GM21717 (cell line): ENCODE measurements around the gene LENEP.
"Not testable (repeated sequence)": the region's sequence is repeated elsewhere in the genome, so short reads cannot be mapped to it uniquely, and the experiment has no call there.

ENCODE experiments used
- ATAC-seq: cut with Tn5 transposase; IDR thresholded peaks from one replicate; pipeline ENCODE4 v1.9.1; 2021; ENCODE audit warnings: mild to moderate bottlenecking, moderate library complexity; ENCODE audit not compliant: unreplicated experiment

LENEP gene

DNA sequence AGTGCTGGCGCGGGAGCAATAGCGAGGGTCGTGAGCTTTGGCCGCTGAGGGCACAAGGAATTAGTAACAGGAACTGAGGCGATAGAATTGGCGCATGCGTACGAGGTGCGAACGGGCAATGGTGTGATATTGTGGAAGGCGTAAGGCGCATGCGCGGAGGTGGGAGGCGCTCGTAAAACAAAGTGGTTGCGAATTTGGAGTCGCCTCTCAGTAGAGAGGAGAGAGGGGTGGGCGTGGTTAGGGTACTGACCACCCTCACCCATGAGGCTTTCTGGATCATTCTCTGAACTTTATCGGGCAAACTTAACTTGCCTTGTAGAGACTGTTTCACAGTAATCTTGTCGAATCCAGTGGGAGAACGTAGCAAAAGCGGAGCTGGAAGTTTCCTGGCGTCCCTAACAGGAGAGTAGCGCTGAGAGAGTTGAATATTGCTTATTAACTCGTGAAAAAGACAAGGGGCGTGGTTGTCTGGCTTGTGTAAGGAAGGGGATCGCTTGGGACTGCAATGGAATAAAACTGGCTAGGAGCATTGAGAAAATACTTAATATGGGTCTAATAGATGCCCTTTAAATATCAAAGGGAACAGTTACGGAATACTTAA, 18.5 kb upstream of the LENEP start:
- peak; percentile 43 for ATAC-seq

DNA sequence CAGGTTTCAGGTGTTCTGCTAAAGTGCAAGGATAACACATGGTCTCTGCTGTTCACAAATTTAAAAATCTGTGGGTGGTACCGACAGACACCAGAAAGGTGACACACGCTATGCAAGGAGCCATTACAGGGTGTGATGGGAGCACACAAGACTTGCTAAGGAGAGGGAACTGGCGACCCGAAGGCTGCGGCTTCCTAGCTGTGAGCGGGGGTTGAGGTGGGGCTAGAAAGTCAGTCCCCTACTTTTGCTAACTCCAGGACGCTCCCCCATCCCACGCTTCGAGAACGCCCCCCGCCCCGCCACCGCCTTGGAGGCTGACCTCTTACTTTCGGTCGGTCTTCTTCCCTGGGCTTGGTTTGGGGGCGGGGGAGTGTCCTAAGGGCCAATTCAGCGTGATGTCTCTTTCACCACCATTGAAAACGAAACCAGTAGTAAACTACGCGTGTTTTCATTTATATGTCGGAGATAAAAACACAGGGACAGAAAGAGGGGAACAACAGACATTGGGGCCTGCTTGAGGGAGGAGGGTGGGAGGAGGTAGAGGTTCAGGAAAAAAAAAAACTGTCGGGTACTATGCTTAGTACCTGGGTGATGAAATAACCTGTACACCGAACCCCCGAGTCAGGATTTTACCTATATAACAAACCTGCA, 17.9 kb upstream of the LENEP start:
- ATAC-seq: no peak

DNA sequence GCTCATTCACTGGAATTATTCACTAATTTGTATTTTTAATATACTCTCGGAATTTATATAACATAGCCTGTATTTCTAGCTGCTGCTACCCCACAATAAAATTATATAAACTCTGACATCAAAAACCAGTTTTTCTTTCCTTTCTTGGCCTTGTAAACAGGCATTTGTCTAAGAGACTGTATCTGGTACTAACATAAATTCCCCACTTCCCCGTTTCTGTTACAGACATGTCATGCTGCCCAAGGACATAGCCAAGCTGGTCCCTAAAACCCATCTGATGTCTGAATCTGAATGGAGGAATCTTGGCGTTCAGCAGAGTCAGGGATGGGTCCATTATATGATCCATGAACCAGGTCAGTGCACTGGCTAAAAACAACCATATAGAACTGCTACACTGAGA, 15.6 kb upstream of the LENEP start:
- not testable (repeated sequence) for ATAC-seq

DNA sequence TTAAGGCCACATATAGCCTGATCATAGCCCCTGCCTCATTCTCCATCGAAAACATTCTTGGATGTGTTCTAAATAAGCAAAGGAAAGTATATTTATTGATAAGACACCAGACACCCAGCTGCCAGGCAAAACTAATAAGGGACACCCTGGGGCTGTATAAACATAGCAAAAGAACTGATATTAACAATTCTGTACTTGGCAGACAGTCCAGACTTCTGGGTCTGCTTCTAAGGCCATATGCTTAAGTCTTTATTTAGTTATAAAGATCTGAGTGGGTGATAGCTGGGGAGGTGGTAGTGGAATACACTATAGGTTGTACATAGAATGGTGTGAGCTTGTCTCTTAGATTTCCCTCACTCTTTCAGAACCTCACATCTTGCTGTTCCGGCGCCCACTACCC, 15.0 kb upstream of the LENEP start:
- ATAC-seq: no peak

DNA sequence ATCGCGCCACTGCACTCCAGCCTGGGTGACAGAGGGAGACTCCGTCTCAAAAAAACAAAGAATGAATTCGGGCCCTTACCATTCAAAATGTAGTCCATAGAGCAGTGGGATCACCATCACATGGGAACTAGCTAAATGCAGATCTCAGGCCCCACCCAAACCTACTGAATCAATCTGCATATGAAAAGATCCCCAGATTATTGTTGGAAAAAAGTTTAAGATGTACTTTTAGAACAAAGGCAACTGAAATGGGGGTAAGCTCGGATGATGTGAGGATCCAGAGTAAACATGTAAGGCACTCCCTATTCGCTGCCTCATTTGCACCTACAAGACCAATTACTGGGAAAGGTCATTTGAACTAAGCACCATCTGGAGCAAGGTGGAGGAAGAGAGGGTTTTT, 11.0 kb upstream of the LENEP start:
- no peak for ATAC-seq

DNA sequence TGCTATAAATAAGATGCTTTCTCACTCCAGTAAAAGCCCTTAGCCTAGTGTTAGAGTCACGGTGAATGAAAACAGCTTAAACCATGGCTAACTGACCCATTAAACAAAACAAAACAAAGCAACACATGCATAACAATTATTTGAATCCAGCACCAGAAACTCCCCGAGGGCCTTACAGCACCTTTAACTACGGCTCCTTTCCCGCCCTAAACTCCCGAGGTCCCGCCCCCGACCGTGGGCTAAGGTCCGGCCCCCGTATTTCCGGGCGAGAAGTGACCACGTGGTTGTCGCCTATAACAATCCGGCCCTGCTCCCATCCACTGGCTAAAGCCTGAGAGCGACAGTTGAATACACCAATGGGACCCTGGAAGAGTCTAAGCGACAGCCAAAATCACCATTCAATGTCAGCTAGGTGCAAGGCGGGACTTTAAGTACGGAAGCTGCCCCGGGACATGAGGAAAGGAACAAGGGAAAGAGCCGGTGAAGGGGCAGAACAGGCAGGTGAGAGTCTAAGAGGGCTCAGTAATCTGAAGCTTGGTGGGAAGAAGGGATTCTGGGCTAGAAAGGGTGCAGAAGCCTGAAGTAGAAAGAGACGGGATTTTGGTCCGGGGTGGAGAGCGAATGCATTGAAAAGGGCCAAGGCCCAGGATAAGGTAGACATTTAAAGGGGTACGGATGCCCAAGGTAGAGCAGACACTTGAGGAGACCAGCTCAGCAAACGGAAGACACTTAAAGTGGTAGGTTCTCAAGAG, 10.3 kb upstream of the LENEP start, which contains the start of gene FLAD1:
Gene FLAD1, plus strand, starts transcription at position 448 of the 752 bp plus-strand sequence. CDS start 351 bp downstream, outside the sequence.
- ATAC-seq: peak; percentile 90

DNA sequence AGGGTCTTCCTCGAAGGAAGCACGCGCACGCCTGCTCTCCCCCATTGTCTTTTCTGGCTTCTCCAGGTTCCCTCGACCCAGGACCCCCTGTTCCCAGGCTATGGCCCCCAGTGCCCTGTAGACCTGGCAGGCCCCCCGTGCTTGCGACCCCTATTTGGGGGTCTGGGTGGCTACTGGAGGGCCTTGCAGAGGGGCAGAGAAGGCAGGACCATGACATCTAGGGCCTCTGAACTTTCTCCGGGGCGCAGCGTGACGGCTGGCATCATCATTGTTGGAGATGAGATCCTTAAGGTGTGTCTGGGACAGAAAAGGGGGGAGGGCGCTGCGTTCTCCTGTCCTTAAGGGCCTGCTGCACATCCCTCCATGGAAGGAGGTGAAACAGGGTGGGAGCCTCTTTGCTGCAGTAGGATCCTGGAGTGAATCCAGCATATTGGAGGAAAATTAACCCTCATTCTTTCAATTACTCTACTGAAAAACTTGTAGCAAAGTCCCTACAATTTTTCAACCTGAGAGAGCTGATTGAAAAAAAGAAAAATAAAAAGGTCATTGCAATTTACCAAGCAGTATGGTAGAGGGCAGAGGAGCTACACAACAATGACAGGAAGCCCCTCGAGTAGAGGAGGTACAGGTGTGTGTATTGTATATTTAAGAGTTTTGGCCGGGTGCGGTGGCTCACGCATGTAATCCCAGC, 9.5 kb upstream of the LENEP start:
- ATAC-seq: no peak

DNA sequence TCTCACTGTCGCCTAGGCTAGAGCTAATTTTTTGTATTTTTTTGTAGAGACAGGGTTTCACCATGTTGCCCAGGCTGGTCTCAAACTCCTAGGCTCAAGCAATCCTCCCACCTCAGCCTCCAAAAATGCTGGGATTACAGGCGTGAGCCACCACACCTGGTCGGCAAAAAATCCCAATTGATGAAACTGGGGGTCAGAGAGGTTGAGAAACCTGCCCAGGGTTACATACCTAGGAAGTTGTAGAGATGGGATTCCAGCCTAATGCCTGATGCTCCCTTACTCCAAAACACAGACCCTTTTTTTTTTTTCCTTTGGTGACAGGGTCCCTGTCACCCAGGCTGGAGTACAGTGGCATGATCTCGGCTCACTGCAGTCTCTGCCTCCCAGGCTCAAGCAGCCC, 6.7 kb upstream of the LENEP start:
- ATAC-seq: not testable (repeated sequence)

DNA sequence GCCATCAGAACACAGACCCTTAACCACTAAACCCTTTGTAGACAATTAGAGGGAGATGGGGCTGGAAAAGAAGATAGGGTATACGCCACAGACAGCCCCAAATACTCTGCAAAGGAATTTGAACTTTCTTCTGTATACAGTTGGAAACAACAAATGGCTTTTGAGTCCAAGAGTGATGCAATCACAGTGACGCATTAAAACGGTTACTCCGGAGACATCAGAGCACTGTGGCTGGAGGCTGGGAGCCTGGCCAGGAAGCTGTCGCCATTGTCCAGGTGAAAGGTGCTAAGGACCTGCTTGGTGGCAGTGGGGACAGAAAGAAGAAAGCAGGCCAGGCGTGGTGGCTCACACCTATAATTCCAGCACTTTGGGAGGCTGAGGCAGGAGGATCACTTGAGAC, 6.1 kb upstream of the LENEP start:
- no peak for ATAC-seq

DNA sequence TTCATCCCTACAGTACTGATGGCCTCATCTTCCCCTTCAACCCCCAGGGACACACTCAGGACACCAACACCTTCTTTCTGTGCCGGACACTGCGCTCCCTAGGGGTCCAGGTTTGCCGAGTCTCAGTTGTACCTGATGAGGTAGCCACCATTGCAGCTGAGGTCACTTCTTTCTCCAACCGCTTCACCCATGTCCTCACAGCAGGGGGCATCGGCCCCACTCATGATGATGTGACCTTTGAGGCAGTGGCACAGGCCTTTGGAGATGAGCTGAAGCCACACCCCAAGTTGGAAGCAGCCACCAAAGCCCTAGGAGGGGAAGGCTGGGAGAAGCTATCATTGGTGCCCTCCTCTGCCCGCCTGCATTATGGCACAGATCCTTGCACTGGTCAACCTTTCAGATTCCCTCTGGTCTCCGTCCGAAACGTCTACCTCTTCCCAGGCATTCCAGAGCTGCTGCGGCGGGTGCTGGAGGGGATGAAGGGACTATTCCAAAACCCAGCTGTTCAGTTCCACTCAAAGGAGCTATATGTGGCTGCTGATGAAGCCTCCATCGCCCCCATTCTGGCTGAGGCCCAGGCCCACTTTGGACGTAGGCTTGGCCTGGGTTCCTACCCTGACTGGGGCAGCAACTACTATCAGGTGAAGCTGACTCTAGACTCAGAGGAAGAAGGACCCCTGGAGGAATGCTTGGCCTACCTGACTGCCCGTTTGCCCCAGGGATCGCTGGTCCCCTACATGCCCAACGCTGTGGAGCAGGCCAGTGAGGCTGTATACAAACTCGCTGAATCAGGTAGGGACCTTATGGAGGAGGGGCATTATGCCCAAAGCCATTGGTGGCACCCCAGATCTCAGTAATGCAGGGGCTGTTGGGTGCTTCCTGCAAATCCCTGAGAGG, 5.1 kb upstream of the LENEP start:
- ATAC-seq: no peak

DNA sequence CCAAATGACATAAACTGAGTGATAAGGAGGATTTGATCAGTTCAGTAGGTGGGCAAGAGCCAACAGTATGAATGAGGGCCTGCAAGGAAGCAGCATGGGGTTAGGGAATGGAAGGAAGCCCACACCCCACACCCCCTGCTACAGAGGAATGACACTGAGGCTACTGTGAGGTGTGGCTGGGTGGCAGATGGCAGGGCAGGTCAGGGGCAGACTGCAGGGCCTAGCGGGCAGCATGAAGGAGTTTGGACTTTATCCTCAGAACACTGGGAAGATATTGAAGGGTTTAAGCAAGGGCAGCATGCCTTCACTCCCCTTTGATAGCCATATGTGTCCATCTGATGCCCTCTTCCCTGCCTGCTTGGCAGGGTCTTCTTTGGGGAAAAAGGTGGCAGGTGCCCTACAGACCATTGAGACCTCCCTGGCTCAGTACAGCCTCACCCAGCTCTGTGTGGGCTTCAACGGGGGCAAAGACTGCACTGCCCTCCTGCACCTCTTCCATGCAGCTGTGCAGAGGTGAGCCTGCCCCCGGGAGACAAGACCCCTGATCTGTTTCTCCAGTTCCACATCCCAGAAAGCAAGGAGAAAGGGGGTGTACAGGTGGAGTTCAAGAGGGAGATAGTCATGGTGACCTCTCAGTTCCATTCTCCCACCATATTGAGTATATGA, 4.1 kb upstream of the LENEP start:
- ATAC-seq: no peak

DNA sequence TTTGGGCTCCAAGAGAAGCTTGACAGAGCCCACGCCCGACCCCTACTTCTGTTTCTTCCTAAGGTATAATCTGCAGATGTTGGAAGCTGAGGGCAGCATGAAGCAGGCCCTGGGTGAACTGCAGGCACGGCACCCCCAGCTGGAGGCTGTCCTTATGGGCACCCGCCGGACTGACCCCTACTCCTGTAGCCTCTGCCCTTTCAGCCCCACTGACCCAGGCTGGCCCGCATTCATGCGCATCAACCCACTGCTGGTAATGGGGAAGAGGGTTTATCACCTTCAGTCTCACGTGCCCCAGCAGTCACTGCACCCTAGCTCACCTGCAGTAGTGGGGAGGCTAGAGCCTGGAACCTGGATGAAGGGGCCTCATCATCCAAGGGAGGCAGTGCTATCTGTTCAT, 3.1 kb upstream of the LENEP start:
- ATAC-seq: no peak

DNA sequence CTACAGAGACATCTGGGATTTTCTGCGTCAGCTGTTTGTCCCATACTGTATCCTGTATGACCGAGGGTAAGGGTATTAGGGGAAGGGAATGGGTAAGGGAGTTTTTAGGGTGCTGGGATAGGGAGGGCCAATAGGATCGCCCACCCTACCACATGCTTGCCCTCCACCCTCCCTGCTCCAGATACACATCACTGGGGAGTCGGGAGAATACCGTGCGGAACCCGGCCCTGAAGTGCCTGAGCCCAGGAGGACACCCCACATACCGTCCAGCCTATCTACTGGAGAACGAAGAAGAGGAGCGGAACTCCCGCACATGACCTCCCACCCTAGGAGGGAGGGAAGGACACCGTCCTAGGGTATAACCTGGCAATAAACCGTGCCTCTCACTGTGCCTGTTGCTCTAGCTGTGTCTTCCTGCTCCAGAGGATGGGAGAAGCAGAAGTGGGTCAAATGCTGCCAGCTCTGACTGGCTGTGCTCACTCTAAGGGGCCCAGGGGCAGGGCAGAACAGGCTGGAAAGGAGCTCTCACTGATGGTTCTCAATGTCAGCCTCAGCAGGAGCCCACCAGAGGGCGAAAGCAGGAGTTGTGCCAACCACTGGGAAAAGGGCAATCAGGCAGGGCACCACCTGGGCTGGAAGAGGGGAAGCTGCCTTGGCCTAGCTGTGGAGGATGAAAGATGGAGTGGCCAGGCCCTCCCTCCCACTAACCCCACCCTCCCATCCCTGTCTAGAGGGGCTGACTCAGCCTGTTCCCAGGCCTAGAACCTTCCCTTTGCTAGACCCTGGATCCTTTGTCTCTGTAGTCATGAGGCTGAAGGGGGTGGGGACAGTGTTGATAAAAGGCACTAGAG, 440 bp upstream of the LENEP start:
- no peak for ATAC-seq

DNA sequence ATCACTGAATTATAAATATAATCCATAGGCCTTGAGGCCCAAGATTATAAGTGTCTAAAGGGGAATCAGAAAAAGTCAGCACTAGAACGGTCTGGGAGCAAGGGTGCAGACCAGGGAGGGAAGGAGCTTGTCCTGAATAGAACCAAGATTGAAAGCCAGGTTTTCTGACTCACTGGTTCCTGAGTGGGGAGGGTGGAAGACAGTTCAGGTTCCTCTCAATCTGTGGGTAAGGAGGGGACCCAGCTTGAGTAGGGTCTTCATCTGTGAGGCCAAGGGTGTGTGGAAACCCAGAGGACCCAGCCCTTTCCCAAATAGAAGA, 842 bp downstream of the LENEP start:
- ATAC-seq: no peak

DNA sequence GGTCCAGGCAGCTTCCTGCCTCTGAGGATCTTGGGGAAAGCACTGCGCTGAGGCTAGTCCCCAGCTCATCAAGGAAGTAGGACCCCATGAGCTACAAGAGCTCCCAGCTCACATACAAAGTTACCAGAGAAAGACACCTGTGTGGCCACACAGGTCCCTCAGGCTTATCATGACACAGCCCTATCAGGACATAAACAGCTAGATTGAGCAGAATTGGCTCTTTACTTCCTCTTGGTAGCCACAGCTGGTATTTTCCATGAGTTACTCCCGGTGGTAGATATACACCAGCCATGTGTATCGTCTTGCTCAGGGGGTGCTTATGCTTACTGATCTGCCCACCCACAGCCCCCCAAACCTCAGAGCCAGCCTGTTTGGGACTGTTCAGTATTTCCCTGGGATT, 1.2 kb downstream of the LENEP start:
- no peak for ATAC-seq

DNA sequence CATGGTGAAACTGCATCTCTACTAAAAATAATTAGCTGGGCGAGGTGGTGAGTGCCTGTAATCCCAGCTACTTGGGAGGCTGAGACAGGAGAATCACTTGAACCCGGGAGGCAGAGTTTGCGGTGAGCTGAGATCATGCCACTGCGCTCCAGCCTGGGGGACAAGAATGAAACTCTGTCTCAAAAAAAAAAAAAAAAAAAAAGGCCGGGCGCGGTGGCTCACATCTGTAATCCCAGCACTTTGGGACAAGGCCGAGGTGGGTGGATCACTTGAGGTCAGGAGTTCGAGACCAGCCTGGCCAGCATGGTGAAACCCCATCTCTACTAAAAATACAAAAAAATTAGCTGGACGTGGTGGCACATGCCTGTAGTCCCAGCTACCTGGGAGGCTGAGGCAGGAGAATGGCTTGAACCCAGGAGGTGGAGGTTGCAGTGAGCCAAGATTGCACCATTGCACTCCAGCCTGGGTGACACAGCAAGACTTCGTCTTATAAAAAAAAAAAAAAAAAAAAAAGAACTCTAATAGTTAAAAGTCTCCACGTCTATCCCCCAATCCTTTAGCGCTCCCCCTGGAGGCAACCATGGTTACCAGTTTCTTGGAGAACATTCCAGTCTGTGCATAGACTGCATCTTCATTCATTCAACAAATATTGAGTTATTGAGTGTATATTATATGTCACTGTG, 2.1 kb downstream of the LENEP start:
- not testable (repeated sequence) for ATAC-seq

DNA sequence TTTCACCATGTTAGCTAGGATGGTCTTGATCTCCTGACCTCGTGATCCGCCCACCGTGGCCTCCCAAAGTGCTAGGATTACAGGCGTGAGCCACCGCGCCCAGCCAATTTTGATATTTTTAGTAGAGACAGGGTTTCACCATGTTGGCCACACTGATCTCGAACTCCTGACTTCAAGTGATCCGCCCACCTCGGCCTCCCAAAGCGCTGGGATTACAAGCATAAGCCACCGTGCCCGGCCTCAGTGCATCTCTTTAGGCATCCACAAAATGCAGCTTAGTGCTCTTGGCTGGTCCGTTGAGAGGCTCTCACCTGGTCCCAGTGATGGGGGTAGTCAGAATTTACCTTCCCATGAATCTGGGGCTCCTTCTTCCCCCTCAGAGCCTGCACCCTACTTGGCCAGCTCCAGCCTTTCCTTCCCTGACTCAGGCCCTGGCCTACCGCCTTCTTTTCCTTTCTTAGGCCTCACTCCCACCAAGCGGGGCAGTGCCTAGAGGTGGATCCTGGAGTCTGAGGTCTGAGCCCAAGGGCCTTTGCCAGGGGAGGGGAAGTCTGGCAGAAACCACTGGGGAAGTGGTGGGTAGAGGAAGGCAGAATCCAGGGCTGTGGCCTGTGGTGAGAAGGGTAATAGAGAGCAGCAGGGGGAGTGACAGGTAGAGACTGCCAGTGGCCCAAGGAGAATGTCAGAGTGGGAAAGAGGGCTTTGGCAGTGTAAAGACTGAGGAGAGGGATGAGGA, 3.7 kb downstream of the LENEP start:
- ATAC-seq: no peak

DNA sequence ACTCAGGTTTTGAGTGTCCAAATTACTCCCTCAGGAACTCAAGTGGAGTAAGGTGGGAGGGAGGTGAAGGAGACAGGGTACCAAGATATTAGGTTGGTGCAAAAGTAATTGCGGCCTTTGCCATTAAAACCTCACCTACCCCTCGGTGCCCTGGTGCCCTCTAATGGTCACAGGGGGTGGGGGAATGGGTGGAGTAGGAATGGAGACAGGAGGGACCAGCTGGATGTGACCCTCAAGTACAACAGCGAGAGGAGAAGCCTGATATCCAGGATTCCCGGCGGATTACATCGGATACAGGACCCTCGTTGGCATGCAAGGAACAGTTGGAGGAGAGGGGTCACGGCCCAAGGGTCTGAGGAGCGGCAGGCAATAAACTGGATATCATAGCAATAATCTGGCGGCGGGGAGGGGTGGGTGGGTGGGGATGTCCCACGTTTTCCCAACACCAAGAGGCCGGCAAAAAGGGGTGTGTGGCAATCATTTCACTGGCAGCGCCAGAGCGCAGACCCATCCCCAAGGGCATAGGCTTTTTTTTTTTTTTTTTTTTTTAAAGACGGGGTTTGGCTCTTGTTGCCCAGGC, 4.9 kb downstream of the LENEP start:
- no peak for ATAC-seq
